Peyer's patch (tissue), 4 donors: ENCODE measurements around the gene C3orf52.

Experiments
- POLR2A ChIP-seq, 2 donors: fragments of 450-650 bp; IDR thresholded peaks; one replicate each; pipeline ENCODE4 v1.5.1; 2017; ENCODE audit warnings: antibody characterized with exemption in 2 of 2, mild to moderate bottlenecking in 2 of 2, moderate library complexity in 2 of 2
- TF ChIP-seq, protein P1 (sequence below), 6 experiments: fragments of 450-650 bp in 4 of 6; fragments of 200-600 bp in 2 of 6; sonication (generic) in 1 of 6; IDR thresholded peaks; one replicate each; pipeline ENCODE4 v1.5.1; 2017 to 2019; ENCODE audit warnings: antibody characterized with exemption in 6 of 6, mild to moderate bottlenecking in 3 of 6, moderate library complexity in 1 of 6

DNA sequence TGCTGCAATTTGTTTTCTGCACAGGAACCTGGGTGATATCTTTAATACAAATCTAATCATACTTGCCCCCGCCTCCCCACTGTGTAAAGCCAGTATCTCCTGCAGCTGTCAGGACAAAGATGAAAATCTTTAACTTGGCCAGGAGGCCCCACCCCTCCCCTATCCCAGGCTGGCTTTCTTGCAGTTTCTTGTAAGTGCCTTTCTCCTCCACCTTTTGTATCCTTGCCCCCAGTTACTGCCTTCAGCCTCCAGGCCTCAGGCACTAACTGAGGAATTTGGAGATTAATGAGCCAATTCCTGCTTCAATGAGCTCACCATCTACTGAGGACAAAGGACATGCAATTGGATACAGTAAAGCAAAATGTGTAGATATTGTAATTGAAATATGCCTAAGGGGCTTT lies 40.3 kb downstream of the C3orf52 start:
- no peak for TF ChIP-seq POLR2A (IDR thresholded peaks at IDR 0.05)
- TF ChIP-seq, protein P1, sequence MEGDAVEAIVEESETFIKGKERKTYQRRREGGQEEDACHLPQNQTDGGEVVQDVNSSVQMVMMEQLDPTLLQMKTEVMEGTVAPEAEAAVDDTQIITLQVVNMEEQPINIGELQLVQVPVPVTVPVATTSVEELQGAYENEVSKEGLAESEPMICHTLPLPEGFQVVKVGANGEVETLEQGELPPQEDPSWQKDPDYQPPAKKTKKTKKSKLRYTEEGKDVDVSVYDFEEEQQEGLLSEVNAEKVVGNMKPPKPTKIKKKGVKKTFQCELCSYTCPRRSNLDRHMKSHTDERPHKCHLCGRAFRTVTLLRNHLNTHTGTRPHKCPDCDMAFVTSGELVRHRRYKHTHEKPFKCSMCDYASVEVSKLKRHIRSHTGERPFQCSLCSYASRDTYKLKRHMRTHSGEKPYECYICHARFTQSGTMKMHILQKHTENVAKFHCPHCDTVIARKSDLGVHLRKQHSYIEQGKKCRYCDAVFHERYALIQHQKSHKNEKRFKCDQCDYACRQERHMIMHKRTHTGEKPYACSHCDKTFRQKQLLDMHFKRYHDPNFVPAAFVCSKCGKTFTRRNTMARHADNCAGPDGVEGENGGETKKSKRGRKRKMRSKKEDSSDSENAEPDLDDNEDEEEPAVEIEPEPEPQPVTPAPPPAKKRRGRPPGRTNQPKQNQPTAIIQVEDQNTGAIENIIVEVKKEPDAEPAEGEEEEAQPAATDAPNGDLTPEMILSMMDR (IDR thresholded peaks at IDR 0.05), result no peak
